NCI-H345 (cell line): ENCODE results near the gene PRC1.

Experiments
- DNase-seq: peaks from one replicate; lab custom pipeline; 2025; lab: John Stamatoyannopoulos, UW

The PRC1 gene

DNA sequence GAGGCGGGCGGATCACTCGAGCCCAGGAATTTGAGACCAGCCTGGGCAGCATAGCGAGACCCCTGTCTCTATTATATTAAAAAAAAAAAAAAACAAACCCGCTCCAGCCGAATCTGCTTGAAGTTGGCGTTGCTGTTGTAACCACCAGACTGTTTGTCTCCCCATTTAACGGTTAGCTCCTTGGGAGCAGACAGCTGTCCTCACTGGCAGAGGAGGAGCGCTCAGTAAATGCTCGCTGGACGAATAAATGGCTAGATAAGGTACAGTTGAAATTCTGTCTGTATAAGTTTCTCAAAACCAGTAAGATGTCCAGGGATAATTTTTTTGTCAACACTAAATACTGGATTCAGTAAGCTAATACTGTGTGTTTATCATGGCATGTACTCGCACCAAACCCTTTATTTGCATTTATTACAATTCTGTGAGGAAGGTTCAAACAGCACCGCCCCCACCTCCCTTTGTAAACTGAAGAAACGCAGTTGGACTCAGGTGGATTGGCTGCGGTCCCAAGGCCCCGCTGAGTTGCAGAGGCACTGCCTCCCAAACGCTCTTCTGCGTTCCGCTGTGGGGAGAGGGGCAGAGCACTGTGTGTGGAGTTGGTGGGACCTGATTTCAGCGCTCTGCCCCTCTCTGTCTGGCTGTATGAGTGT, 38.6 kb downstream of the PRC1 start:
- DNase-seq, result peak; percentile 35

DNA sequence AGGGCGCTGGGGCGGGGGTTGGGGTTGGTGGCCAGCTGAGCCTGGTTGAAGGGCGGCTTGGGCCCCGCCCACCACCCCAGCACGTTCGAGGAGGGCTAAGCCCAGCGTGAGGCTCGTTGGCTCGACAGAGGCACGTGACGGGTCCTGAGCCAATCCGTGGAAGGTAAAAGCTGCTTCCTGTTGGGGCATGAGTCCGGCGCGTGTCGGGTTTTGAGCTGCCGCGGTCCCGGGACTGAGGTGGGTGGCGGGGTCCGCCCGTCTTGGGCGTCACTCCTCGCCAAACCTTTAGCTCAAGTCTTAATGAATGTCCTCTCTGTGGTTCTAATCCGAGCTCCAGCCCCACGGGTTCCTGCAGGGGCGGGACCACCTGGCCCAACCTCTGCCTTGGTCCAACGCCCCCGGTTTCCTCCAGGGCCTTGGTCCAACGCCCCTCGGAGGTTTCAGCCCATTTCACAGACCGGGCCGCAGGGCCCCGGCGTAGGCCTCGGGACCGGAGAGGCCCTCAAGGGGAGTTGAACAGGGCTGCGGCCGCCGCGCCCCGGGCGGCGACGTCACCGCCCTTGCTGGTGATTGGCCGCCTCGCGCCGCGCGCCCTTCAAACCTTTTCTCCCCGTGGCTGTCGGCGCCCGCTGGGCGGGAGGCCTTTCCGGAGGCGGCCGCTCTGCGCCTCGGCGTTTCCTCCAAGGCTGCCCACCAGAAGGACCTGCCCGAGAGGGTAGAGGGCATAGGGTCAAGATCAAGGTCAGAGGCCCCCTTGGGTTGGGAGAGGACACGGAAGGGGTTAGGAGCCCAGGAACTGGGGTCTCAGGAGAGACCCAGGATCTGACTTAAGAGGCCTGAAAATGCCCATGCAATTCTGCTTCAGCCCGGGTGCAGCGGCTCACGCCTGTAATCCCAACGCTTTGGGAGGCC, 39.4 kb downstream of the PRC1 start, which contains the start of gene RCCD1:
Gene RCCD1 (plus strand): TSS at position 173 of the 912 bp plus-strand sequence. CDS start 1,851 bp downstream, outside the sequence.
- DNase-seq, result peak; percentile 91

DNA sequence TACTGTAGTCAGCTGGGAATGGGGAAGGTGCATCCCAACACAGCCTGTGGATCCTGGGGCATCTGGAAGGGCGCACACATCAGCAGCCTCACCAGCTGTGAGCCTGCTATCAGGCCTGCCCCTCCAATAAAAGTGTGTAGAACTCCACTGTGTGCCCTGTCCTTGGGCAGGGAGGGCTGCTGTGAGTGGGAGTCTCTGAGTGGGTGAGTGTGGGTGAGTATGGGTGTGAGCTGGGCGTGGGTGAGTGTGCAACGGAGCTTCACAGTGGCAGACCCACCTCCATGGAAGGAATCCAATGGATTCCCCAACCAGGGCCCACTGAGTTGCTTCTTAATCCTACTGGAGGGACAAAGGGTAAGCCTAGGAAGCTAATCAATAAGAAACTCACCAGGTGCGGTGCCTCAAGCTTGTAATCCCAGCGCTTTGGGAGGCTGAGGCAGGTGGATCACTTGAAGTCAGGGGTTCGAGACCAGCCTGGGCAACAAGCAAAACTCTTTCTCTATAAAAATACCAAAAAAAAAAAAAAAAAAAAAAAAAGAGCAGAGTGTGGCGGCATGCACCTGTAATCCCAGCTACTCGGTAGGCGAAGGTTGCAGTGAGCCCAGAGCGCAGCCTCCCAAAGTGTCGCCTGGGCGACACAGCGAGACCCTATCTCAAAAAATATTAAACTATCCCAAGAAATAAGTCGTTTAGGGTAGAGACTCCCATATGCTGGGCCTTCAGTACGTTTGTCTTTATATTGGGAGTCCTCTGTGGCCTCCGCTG, 40.2 kb downstream of the PRC1 start:
- no peak for DNase-seq

DNA sequence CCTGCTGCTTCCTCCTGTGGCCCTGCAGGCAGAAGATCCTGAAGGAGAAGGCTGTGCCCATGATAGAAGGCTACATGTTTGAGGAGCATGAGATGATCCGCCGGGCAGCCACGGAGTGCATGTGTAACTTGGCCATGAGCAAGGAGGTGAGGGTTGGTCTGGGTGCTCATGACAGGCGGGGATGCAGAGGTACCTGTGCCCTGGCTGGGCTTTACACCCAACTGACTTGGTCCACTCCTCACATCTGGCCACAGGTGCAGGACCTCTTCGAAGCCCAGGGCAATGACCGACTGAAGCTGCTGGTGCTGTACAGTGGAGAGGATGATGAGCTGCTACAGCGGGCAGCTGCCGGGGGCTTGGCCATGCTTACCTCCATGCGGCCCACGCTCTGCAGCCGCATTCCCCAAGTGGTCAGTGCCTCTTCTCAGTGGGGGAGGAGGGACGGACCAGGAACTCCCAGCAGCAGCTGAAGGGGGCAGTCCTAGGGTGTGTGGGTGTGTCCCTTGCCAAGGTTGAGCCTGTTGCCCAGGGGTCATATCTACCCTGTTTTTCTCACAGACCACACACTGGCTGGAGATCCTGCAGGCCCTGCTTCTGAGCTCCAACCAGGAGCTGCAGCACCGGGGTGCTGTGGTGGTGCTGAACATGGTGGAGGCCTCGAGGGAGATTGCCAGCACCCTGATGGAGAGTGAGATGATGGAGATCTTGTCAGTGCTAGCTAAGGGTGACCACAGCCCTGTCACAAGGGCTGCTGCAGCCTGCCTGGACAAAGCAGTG, 41.2 kb downstream of the PRC1 start:
- no peak for DNase-seq

DNA sequence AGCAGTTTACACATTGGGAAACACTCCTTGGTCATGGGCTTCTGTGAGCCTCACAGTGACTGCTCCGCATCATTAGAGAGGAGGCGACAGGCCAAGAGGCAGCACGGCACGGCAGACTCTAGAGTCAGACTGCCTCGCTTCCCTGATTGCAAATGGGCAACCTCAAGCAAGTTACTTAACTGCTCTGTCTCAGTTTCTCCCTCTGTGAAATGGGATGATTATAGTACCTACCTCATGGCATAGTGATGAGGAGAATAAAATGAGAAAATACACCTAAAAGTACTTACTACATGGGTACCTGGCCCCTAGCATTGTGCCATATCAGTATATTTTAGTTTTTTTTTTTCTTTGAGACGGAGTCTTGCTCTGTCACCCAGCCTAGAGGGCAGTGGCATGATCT, 43.7 kb downstream of the PRC1 start:
- no peak for DNase-seq

DNA sequence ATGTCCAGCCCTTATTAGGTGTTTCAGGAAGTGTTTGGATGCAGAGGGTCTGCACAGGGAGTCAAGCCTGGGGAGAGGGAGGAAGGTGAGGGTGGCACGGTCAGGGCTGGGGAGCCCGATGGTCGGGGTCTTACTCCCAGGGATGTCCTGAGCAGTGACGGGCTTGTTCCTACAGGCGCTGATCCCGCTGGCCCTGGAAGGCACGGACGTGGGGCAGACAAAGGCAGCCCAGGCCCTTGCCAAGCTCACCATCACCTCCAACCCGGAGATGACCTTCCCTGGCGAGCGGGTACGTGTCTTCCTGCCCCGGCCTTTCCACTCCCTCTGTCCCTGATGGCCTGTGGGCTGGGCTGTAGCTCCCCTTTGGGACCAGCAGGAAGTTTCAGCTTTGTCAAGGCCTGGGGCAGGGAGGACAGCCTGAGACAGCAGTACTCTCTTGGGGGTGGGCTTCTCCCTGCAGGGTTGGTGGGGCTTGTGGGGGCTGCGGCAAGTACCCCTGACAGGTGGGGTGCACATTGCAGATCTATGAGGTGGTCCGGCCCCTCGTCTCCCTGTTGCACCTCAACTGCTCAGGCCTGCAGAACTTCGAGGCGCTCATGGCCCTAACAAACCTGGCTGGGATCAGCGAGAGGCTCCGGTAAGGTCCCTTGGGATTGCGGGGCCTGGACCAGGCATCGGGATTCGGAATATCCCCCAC, 44.2 kb downstream of the PRC1 start:
- no peak for DNase-seq

DNA sequence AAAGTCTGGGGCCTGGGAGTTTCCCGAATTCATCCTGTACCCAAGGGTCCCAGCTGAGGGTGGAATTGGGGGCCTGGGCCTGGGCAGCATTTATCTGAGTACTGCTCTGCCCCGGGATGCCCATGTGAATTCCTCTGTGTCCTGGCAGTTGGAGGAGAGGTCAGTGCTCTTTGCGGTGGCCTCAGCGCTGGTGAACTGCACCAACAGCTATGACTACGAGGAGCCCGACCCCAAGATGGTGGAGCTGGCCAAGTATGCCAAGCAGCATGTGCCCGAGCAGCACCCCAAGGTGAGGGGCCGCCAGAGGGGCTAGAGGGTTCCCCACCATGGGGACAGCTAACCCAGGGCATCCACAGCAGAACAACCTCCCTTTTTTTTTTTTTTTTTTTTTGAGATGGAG, 45.8 kb downstream of the PRC1 start:
- no peak for DNase-seq

DNA sequence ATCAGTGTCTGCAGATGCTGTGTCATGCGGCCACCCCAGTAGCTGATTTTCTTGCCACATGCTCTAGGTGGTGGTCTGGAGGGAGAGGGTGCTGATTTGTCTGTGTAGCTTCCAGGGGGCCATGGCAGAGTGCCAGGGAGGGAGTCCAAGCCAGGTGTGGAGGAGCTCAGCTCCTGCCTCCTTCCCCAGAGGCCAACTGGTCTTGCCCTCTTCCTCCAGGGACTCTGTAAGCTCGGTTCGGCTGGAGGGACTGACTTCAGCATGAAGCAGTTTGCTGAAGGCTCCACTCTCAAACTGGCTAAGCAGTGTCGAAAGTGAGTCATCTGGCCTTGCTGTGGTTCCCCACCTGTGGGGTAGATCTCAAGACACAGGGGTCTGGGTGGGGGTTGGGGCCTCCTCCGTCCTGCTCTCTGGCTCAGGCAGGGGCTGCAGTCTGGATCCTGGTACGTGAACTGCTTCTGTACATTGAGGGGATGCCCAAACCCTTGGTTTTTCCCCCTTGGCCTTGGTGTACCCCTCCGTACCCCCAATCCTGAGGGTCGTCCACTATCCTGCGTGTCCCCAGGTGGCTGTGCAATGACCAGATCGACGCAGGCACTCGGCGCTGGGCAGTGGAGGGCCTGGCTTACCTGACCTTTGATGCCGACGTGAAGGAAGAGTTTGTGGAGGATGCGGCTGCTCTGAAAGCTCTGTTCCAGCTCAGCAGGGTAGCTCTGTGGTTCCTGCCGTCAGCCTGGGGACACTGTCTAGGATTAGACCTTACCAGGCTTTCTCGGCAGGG, 46.6 kb downstream of the PRC1 start:
- DNase-seq, result no peak

DNA sequence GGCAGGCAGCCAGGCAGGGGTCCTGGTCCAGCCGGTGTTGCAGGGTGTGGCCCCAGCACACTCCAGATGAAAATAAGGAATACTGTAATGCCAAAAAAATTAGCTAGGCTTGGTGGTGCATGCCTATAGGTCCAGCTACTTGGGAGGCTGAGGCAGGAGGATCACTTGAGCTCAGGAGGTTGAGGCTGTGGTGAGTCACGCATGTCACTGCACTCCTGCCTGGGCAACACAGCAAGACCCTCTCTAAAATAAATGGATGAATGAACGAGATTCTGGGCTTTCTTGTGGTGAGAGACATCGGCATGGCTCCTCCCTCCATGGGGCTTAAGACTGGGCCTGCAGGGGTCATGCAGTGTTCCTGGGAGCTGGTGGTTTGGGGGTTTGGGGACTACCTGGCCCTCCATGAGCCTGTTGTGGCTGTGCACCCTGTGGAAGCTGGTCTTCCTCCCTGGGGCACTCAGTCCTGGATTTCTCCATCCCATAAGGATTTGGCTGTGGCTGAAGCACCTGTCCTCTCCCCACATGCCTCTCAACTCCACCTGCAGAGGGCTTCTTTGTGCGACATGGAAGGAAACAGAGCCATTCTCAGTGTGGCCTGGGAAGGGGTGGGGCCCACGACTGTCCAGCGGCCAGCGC, 47.3 kb downstream of the PRC1 start:
- DNase-seq, result no peak

DNA sequence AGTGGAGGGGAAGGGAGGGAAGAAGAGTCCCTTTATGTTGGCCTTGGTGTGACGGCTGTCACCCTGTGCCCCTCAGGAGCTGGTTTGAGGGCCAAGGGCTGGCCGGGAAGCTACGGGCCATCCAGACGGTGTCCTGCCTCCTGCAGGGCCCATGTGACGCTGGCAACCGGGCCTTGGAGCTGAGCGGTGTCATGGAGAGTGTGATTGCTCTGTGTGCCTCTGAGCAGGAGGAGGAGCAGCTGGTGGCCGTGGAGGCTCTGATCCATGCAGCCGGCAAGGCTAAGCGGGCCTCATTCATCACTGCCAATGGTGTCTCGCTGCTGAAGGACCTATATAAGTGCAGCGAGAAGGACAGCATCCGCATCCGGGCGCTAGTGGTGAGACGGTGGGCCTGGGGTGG, 47.8 kb downstream of the PRC1 start:
- DNase-seq, result no peak

DNA sequence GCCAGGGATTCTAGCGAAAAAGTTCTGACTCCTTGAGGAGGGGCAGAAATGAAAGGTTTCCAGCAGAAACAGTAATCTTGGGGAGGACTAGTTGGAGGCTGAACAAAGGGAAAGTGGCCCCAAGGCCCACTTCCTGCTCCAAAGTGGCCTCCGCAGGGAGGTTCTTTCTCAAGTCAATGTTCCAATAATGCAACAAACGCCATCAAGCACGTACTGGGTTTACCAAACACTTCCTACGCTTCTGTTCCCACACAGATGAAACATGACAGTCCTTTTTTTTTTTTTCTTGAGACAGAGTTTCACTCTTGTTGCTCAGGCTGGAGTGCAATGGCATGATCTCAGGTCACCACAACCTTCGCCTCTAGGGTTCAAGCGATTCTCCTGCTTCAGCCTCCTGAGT, 49.2 kb downstream of the PRC1 start:
- DNase-seq, result no peak

DNA sequence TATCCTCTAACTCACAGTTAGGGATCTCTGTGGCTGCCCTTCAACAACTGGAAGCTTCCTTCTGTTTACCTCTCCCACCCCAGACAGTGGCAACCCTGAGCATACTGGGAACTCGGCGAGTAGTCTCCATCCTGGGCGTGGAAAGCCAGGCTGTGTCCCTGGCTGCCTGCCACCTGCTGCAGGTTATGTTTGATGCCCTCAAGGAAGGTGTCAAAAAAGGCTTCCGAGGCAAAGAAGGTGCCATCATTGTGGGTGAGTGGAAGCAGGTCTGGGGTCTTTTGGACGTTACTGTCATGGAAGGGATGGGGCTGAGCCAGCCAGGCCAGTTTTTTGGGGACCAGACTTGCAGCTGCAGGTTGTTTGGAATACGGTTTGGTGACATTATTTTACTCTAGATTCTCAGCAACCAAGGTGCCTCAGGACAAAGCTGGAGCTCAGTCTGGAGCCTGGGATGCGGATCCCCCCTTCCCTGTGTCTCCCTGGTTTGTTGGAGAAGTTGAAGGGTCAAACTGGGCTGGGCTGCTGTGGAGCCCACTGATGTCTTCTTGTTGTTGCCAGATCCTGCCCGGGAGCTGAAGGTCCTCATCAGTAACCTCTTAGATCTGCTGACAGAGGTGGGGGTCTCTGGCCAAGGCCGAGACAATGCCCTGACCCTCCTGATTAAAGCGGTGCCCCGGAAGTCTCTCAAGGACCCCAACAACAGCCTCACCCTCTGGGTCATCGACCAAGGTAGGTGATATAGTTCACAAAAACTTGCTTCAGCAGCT, 51.8 kb downstream of the PRC1 start:
- no peak for DNase-seq

DNA sequence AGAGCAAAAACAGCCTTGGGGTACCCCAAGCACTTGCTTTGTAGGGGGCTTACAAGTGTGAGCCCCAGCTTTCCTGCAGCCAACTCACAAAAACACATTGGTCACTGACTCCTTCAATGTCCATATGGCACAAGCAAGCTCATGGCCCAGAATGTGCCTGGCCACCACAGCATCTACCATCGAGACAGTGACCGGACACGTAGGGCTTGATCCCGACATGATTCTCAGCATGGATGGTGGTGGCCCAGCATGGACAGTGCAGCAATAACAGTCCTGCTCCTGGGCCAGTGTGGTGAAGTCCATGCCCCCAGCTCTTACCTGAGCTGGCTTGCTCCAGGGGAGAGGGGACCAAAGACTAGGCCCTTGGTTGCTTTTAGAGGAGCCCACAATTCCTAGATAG, 53.3 kb downstream of the PRC1 start:
- DNase-seq, result no peak

DNA sequence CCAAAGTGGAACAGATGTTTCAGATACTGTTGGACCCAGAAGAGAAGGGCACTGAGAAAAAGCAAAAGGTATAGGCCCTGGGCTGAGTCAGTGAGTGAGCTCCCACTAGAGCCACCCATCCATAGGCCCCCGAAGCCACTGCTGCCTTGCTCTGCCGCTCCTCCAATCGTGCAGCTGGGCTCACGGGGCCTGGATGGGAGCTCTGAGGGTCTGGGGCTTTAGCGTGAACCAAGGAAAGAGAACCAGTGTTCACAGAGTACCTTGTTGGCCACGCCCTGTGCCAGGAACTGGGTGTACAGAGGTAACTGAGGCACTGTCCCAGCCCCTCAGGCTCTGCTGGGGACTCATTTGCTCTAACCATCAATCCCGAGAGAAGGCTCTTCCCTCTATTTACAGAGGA, 54.6 kb downstream of the PRC1 start:
- no peak for DNase-seq

DNA sequence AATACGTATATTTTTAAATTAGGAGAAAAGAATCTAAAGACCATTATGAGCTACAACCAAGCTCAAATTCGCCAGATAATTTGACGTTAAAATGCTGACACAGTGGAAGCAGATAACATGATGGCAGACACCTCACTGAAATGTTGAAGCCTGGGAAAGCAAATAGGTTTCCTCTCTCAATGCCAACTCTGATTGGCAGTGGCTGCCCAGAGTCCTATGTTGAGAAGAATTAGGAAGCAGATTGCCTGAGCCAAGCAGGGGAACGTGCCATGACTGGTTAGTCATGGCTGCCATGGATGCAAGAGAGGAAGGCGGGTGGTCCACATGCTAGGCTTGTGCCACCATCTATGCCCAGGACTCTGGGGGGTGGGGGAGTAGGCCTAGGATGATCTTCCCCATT, 56.1 kb downstream of the PRC1 start:
- no peak for DNase-seq

DNA sequence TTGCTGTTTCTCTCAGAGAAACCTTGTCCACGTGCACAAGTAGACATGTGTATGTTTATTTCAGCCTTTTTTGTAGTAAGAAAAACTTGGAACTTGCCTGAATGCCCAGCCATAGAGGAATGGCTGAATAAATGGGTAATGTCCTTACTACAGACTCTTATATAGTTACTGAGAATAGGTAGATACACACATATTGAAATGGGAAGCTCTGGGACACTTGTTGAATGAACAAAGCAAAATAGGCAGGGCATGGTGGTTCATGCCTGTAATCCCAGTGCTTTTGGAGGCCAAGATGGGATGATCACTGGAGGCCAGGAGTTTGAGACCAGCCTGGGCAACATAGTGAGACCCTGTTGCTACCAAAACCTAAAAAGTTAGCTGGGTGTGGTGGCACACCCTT, 57.5 kb downstream of the PRC1 start:
- DNase-seq, result no peak

DNA sequence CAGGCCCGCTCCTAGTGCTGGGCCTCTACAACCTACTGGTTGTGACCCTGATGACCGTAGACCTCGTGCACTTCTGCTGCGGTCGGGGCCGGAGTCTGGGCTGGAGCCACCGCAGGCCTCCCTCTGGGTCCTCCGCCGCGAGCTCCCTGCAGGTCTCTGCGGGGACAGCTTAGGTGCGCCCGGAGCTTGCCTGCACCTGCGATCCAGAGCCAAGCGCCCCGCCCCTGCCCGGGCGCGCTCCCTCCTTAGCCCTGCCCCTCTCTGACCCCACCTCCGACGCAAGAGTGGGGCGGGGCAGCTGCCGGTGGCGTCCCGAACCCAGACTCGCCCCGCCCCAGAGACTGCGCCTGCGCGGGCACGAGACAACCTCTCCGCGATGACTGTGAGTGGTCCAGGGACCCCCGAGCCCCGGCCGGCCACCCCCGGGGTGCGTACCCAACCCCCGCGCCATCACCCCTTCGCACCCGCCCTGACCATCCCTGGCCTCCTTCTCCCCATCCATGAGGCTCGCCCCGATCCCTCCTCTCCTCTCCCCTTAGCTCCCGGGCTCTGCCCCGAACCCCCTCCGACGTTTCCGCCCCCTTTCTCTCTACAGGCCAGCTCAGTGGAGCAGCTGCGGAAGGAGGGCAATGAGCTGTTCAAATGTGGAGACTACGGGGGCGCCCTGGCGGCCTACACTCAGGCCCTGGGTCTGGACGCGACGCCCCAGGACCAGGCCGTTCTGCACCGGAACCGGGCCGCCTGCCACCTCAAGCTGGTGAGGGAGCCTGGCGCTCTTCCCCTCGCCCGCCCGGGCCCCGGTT, 59.2 kb downstream of the PRC1 start, which contains the start of gene UNC45A:
Gene UNC45A (plus strand): TSS at position 337 of the 803 bp plus-strand sequence. CDS start 40 bp downstream, at position 377.
- DNase-seq, result peak; percentile 92
